ENCODE results near the gene JAZF1. TPM values are rescaled to one million over a fixed set of nuclear protein-coding genes. Genes with fewer than 3 reads are reported as not detected.

Gene JAZF1
- total RNA-seq, 1 experiment from 2014 or later: 9.1 TPM

GRCh38 chr7:28060371-28060950 is 120.1 kb downstream of the JAZF1 start:
- DNase-seq: no peak
- no peak overlapping the region for H2BK120ac ChIP-seq (ENCODE audit: low read depth, low read length, poor library complexity, severe bottlenecking)
- no peak overlapping the region for H4K8ac ChIP-seq (replicated peaks; ENCODE audit: insufficient read length, low read depth, low read length)
- no peaks in the 10 kb centered on the region for H3K23me2 ChIP-seq (ENCODE audit: insufficient read length, low read depth, low read length, poor library complexity, severe bottlenecking)
- no peak overlapping the region for H3K4ac ChIP-seq (ENCODE audit: low read depth, low read length)
- H3K18ac ChIP-seq (ENCODE audit: insufficient read length, low read depth, low read length): no peak overlapping the region
- no peaks in the 10 kb centered on the region for H3K9me3 ChIP-seq (ENCODE audit: control insufficient read depth, low read depth, low read length)
- no peak overlapping the region for H2BK5ac ChIP-seq (ENCODE audit: insufficient read length, low read length)
- no peaks in the 10 kb centered on the region for H3K79me2 ChIP-seq (ENCODE audit: insufficient read depth, low read length)
- H3K14ac ChIP-seq (ENCODE audit: insufficient read depth, low read length): no peak overlapping the region
- no peak overlapping the region for H3T11ph ChIP-seq (ENCODE audit: low read length)
- no peak overlapping the region for H4K91ac ChIP-seq (ENCODE audit: insufficient read length, low read depth, low read length)
- no peak overlapping the region for H2AFZ ChIP-seq (ENCODE audit: low read length)
- H3K4me2 ChIP-seq (ENCODE audit: insufficient read depth, insufficient read length, low read length): no peak overlapping the region
- Mint-ChIP-seq H3K36me3 (ENCODE audit: insufficient read depth in 1 of 3, low read depth in 3 of 3) (no peaks in the 10 kb centered on the region), H3K27me3 (ENCODE audit: low read depth) (no peaks in the 10 kb centered on the region), H3K27ac (no peak overlapping the region; a peak in 1 of 7 replicates), H3K9me3 (no peaks in the 10 kb centered on the region), H3K4me3 (no peak overlapping the region), H3K4me1 (peaks cover 19 to 34% of the 10 kb centered on the region in 2 experiments)
- H4K20me1 ChIP-seq (ENCODE audit: control insufficient read depth, insufficient read depth, insufficient read length): no peaks in the 10 kb centered on the region
- H2AK5ac ChIP-seq (ENCODE audit: insufficient read length, low read length): no peak overlapping the region
- H3K27me3 ChIP-seq (ENCODE audit: insufficient read depth, low read length): no peaks in the 10 kb centered on the region
- TF ChIP-seq CTCF (conservative IDR thresholded peaks at IDR 0.05): no peak
- H2BK20ac ChIP-seq (ENCODE audit: low read depth, low read length, poor library complexity, severe bottlenecking): no peak overlapping the region
- H2BK12ac ChIP-seq (ENCODE audit: insufficient read length, low read depth, low read length): no peak overlapping the region
- no CpG with 5 or more reads among the region's 1 CpG for WGBS (ENCODE audit: extremely low coverage, insufficient read length, low lambda C conversion rate)
- no peaks in the 10 kb centered on the region for H3K79me1 ChIP-seq (ENCODE audit: insufficient read depth, low read depth, low read length, poor library complexity, severe bottlenecking)
- H3K56ac ChIP-seq (ENCODE audit: insufficient read length, low read depth, low read length): no peak overlapping the region
- no peak overlapping the region for H3K23ac ChIP-seq (ENCODE audit: insufficient read length, low read depth, low read length)
- H3K4me1 ChIP-seq (ENCODE audit: insufficient read depth, low read length): peaks cover 8% of the 10 kb centered on the region
- no peak overlapping the region for H3K9ac ChIP-seq (ENCODE audit: extremely low read depth, insufficient read length, low read length)
- no peak overlapping the region for H4K5ac ChIP-seq (ENCODE audit: insufficient read length, low read depth, low read length)
- H3K27ac ChIP-seq (ENCODE audit: insufficient read length, low read depth, low read length): no peak overlapping the region
- no peak overlapping the region for H2BK15ac ChIP-seq (ENCODE audit: low read depth, low read length)
